Stimulated activated CD4-positive, alpha-beta T cell treated with anti-CD3 and anti-CD28 coated beads, TNF-alpha, amount 100 ng/mL, for 48 hours (primary cell): ENCODE measurements around the gene TUBGCP6.

Experiments used
- DNase-seq, 3 donors: peaks; one replicate each; pipeline ENCODE4 v3.0.0-alpha.2; 2020; ENCODE audit warnings: low read depth in 3 of 3

The TUBGCP6 gene

DNA sequence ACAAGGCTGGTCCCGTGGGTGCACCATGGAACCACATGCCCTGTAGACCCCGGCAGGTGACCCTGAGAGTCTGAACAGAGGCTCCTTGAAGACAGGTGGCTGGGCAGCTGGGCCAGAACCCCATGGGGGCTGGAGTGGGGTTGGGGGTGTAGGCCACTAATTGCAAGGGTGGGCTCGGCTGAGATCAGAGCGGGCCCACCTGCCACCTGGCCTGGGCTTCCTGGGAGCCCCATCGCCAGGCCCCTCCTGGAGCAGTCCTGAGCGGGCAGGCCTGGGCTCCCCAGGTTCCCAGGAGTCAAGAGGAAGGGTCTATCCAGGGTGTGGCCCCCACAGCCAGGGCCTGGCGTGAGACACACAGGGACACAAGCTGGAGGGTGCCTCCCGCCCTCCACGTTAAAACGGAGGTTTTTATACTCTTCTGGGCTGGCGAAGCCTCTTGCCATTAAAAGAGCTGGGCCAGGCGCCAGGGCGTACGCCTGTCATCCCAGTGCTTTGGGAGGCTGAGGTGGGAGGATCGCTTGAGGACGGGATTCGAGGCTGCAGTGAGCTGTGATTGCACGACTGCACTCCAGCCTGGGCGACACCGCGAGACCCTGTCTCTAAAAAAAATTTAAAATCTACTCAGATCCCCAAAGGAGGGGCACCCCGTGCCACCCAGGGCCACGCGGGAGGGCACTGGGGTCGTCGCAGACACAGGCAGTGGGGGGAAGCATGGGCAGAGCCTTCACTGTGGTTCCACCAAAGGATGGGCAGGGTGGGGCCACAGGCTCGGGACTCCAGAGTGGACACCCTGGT is 63.9 kb downstream of the TUBGCP6 start:
- DNase-seq, result no peak

GRCh38 chr22:50179937-50180726 is 64.7 kb downstream of the TUBGCP6 start:
- no peak for DNase-seq

- DNase-seq, result no peak
These were observed 65.7 kb downstream of the TUBGCP6 start for GRCh38 chr22:50178871-50179869.

GRCh38 chr22:50178471-50178864 is 66.4 kb downstream of the TUBGCP6 start:
- no peak for DNase-seq

DNA sequence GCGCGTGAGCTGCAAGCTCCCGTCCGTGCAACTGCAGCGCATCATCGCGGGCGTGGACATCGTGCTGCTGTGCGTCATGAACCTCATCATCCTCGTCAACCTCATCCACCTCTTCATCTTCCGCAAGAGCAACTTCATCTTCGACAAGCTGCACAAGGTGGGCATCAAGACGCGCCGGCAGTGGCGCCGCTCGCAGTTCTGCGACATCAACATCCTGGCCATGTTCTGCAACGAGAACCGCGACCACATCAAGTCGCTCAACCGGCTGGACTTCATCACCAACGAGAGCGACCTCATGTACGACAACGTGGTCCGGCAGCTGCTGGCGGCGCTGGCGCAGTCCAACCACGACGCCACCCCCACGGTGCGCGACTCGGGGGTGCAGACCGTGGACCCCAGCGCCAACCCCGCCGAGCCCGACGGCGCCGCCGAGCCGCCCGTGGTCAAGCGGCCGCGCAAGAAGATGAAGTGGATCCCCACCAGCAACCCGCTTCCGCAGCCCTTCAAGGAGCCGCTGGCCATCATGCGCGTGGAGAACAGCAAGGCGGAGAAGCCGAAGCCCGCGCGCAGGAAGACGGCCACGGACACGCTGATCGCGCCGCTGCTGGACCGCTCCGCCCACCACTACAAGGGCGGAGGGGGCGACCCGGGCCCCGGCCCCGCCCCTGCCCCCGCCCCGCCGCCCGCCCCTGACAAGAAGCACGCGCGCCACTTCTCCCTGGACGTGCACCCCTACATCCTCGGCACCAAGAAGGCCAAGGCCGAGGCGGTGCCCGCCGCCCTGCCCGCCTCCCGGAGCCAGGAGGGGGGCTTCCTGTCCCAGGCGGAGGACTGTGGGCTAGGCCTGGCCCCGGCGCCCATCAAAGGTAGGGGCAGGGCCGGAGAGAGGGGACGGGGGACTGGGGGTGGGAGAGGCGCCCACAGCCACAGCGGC is 67.0 kb downstream of the TUBGCP6 start:
- DNase-seq, result no peak

GRCh38 chr22:50176850-50177536 is 67.8 kb downstream of the TUBGCP6 start:
- no peak for DNase-seq

DNA sequence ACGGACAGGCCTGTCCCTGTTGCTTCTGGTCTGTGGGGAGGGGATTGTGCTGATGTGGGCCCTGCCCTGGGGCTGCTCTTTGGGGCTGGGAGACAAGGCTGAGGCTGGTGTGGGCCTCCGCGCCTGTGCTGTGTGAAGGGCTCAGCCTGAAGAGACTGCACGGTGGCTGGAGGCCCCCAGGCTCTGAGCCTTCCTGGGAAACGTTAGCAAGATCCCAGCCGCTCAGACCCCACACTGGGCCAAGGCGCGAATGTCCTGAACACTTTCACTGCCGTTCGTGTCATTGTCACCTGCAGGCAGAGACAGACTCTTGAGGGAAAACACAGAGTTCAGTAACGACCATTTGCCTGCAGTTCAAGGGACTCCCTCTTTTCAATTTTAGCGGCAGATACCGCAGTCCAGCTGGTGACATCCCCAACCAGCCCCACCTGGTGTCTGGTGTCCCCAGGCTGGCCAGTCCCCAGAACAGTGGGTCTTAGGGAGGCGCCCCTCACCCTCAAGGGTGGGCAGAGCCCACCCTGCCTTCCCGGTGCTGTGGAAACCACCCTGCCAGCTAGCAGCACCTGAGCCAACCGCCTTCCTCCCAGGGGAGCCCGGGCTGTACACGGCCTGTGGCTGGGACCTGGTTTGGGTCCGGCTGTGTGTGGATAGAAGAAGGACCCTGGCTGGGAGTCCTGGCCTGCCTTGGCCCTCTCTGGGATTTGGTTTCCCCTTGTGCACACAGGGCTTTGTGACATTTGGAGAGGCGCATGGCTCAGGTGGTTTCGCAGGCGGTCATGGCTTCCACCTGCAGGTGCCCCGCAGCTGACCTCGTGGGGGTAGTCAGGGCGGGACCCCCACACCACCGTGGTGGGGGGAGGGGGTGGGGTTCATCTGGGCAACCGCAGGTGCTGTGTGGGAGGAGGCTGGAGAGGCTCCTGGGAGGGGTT is 68.6 kb downstream of the TUBGCP6 start:
- DNase-seq, result no peak

GRCh38 chr22:50175191-50175461 is 69.7 kb downstream of the TUBGCP6 start:
- no peak for DNase-seq

DNA sequence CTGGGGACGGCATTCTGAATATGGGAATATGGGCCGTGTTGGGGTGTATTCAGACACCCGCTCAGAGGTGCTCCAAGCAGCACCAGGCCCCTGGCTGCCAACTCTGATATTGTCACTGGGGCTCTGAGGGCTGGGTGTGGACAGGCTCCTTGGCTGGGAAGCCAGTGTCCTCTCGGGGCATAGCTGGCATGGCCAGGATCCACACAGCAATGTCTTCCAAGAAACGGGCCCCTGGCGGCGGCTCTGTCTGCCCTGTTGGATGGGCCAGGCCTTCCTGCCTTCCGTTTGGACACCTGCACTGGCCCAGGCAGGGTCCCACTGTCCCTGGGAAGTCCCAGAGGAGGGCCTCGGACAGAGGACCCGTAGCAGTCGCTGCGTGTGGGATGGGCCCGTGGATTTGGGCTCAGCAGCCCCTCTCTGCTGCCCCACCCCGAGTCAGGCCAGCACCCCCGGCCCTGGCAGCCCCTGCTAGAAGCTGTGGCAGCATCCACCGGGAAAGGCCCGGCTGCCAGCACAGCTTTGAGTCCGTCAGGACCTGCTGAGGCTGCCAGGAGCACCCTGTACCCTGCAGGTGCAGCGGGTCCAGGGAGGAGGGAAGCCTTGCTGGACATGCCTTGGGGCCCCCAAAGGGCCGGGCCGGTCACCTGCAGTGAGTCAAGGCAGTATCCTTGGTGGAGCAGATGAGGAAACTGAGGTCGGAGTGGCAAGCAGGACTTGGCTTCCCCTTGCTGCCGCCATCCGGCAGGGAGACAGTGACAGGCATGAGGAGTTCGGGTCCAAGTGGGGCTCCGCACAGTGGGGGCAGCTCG is 70.2 kb downstream of the TUBGCP6 start:
- DNase-seq, result no peak

DNA sequence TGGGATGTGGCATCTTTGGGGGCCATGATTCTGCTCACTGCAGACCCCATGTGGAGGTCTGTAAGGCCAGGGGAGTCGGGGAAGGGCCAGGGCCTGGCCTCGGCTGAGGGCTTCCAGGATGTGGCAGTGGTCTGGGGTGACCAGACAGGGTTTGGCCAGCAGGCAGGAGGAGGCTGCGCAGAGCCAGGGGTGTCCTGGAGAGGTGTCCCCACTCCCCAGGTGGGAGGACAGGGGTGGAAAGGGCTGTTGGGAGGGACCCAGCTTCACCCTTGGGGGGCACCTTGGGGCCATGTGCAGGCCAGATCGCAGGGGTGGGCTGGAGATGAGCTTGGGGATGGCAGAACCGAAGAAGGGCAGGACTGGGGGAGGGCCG is 70.9 kb downstream of the TUBGCP6 start:
- no peak for DNase-seq

- no peak for DNase-seq
These were observed 71.4 kb downstream of the TUBGCP6 start for GRCh38 chr22:50173311-50173982.

DNA sequence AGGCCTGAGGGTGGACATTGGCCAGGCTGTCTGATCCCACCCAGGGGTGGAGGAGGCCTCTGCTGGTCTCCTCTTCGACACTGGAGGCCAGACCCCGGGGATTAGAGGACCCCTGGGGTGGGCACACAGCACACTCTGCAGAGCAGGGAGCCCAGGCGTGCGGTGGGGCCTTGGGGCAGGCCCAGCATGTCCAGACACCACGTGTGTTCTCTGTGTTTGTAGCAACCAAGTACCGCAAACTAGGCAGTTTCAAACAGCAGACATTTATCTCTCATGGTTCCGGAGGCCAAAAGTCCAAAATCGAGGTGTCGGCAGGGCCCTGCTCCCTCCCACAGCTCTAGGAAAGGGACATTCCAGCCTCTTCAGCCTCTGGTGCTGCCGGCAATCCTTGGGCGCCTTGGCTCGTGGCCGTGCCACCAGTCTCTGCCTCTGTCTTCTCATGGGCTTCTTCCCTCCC is 72.8 kb downstream of the TUBGCP6 start:
- DNase-seq, result no peak

DNA sequence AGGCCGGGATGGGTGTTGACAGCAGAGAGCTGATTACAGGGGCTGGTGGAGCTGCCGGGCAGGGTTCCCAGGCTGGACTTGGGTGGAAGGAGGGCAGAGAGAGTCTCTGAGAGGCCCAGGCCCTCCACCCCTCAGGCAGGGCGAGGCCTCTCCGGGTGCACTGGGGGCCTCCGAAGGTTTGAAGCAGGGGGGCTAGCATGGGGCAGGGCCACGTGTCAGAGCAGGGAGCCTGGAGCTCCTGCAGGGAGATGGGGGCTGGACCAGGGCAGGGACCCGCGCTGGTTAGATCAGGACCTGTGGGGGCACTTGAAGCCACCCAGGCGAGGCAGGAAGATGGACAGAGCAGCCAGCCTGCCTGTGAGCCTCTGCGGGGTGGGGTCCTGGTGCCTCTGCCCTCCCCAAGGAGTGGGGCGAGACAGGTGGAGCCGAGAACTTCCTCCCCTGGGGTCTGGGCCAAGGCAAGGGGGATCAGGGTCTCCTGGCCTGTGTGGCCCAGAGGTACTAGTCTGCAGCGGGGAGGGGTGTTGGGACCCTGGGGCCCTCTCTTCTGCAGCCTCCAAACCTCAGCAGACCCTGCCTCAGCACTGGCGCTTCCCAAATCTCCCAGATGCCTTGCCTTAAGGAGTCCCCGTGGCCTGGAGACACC is 73.4 kb downstream of the TUBGCP6 start:
- DNase-seq, result no peak

- no peak for DNase-seq
These were observed 74.1 kb downstream of the TUBGCP6 start, which contains the start of gene PANX2 for GRCh38 chr22:50170453-50171318. PANX2 (plus strand) TSS chr22:50170731; CDS start chr22:50170731, 0 bp downstream.

DNA sequence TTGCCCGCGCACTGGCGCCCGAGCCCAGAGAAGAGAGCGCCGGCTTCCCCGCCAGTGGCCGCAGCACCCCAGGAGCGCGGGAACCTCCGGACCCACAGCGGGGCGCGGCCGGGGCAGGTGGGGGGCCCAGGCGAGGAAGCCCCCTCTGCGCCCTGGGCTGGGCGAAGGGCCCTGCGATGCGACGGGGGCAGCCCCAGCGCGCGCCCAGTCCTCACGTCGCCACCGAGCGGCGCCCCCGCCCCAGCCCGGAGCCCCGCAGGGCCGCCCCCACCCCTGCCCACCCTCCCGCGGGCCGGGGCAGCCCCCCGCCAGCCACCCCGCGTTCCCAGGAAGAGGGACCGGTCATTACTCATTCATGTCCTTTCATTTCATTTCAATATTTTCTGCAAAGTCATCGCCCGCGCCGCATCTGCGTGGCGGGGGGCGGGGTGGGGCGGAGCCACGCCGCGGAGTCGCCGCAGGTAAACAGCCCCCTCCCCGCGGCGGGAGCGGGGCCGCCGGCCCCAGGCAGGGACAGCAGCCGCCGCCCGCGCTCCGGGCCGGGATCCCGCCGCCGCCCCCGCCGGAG is 75.0 kb downstream of the TUBGCP6 start:
- peak in 1 of 3 donors; percentile 32 for DNase-seq
